GM08714 (cell line): Measurements from ENCODE around the gene DDAH1.
A peak's percentile ranks its signal among the peaks of the same experiment; 100 is the strongest.

Source experiments
- H3K4me3 ChIP-seq: fragments of 200-500 bp; sonication (Bioruptor generic); 2 replicates; pipeline ENCODE4 v1.5.1; 2014; ENCODE audit warnings: mild to moderate bottlenecking, low read length, inconsistent platforms
- ZNF274 ChIP-seq: IDR thresholded peaks from 2 replicates; pipeline ENCODE4 v1.6.1; 2012; ENCODE audit warnings: mild to moderate bottlenecking, low read depth, low read length

The DDAH1 gene

DNA sequence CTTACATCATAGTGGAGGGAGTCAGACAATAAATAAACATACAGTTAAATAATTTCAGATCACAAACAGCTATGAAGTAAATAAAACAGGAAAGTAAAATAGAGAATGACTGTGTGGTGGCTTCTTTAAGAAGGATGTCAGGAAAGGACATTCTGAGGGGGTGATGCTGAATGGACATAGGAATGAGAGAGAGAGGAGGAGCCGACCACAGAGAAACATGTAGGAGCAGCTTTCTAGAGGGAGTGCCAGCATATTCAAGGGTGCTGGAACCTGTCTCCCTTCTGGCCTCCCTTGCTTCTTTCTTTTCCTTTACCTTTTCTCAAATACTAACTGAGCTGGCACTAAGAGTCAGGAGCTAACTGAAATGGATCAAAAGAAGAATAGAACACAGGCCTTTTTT, 168.0 kb downstream of the DDAH1 start:
- no peak overlapping the region for H3K4me3 ChIP-seq
- no peak for TF ChIP-seq ZNF274

DNA sequence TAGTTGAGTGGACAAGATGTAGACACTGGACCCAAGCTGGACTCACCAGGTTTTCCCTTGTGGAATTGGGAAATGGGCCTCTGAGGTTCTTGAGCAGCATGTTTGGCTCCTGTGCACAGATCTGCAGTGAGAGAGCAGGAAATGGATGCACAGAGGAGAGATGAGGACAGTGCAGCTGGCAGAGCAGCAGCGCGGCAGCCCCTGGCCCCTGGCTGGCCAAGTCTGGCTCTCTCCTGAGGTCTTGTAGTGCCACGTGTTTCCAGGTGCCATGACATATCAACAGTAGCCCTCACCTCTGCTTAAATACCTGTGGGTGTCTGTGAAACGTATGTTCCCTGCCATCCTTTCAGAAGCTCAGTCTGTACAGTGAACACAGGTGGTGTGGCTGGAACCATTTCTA, 169.3 kb downstream of the DDAH1 start:
- no peak overlapping the region for H3K4me3 ChIP-seq
- TF ChIP-seq ZNF274, result no peak

DNA sequence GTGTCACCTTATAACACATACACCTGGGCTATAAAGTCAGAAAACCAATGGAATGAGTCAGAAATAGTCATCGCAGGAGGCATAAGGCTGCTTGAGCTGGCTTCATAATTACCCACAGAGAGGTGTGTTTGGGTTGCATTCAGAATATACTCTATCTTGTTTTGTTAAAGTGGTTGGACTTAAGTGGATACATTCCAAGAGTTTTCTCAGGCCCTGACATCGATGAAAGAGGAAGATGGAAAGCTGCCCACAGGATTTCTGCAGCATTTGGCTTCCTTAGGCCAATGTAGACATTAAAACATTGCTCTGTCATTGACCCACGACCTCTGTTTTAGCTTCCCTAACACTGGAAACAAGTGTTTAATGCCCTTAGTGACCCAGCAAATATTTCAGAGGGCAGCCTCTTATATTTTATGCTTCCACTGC, 169.9 kb downstream of the DDAH1 start:
- no peak overlapping the region for H3K4me3 ChIP-seq
- no peak for TF ChIP-seq ZNF274

DNA sequence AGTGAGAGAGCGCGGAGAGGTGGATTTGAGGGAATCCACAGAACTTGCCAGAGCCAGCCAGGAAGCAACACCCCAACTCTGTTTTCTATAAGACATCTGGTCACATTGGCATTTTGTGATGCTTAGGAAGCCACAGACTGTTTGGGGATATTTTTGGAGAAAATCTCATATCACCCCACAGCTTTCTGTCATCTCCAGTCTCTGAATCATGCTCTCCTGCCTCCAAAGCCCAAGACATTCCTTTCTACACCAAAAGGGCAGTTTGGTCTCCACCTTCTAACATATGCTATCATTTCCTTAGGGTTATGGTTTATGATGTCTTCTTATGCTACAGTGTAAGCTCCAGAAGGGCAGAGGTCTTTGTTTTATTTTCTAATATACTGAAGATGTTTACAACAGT, 174.1 kb downstream of the DDAH1 start:
- no peak for TF ChIP-seq ZNF274
- H3K4me3 ChIP-seq, result no peak overlapping the region

DNA sequence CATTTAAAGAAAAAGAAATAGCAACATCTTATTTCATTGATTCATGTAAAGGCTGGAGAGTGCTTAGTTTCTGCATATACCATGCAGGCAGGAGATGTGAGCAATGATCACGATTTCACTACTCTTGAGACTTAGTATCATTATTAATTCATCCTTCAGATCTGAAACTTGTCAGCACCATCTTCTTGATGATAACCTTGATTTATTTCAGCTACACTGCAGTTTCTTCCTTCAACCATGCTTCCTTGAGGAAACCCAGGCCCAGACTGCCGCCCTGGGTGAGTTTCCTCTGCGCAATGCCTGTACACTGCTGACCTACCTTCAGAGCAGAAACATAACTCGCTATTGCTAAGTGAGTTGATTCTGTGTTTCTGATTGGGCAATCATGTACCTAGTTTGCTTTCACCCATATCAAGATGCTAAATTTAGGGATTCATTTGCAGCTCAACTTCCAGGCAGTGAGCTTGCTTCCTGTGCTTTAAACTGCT, 175.1 kb downstream of the DDAH1 start:
- TF ChIP-seq ZNF274, result no peak
- no peak overlapping the region for H3K4me3 ChIP-seq

DNA sequence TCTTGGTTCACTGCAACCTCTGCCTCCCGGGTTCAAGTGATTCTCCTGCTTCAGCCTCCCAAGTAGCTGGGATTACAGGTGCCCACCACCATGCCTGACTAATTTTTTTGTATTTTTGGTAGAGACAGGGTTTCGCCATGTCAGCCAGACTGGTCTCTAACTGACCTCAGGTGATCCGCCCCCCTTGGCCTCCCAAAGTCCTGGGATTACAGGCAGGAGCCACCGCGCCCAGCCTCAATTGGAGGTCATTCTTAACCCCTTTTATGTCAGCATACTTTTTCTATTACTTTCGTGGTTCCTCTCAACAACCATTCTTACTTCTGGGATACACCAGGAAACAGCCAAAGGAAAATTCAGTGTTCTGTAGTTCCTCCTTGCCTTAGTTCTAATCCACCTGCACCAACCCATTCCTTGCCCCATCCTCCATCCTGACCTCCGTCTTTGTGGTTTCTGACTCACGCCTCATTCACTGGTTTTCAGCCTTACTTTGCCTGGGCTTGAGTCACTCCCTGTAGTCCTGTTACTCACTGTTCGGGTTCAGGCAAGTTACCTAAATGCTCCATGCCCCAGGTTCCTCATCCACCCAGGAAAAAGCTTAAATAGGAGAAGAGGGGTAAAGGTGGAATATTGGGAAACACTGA, 175.6 kb downstream of the DDAH1 start:
- no peak for TF ChIP-seq ZNF274
- H3K4me3 ChIP-seq, result no peak overlapping the region

DNA sequence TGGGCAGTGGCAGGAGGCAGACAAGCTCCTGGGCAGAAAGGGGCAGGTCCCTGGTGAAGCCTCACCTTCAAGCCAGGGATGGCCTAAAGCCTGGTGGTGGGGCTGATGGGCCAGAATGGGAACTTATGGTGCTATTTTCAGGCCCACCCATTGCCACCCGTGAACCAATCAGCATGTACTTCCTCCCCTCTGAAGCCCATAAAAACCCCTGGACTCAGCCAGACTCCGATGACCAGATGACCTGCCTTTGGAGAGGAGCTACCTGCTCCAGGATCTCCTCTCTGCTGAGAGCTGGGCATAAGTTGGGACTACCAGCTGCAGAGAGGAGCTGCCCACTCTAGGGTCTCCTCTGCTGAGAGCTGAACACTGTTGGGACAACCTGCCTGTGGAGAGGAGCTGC, 180.8 kb downstream of the DDAH1 start:
- no peak for TF ChIP-seq ZNF274
- H3K4me3 ChIP-seq, result no peak overlapping the region

DNA sequence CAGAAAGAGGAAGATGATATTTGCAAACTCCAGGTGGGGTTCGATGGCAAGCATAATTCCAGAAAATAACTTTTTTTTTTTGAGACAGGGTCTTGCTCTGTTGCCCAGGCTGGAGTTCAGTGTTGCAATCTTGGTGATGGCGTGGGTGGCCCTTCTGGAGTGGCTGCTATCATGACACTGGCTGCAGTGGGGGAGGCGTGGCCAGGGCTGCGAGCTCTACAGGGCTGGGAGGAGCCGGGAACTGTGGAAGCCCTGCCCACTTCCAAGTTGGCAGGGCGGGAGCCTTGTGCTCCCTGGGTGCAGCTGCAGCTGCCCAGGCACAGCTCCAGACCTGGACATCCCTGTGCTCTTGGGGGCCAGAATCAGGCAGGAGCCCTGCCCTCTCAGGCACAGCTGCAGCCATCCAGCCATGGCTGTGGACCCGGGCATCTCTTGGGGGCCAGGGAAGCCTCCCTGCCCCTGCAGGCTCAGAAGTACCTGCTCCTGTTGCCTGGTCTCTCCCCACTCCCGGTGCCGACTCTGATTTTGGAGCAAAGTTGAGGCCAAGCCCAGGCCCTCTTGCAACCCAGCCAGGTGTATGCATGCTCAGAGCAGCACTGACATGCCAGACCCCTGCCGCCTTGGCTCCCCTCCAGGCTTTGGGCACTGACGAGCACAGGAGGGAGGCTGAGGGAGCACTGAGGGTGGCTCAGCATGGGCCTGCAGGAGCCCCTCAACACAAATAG, 181.3 kb downstream of the DDAH1 start:
- TF ChIP-seq ZNF274, result no peak
- no peak overlapping the region for H3K4me3 ChIP-seq

DNA sequence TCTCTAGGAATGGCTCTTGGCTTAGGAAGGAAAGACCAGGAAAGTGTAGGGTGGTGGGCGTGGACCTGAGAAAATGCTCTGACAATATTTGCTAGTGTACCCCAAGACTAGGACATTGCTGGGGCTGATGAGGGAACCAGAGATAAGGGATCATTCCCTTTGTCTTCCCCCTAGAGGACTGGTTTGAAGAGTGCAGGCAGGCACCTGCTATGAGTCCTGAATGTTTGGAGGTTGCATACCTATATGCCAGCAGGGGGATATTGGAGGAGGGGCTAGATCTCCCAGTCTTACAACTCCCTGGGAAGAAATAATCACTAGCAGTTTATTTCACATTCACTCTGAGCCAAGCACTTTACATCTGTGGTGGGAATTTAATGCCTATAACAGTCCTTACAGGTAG, 182.5 kb downstream of the DDAH1 start:
- H3K4me3 ChIP-seq, result no peak overlapping the region
- no peak for TF ChIP-seq ZNF274

DNA sequence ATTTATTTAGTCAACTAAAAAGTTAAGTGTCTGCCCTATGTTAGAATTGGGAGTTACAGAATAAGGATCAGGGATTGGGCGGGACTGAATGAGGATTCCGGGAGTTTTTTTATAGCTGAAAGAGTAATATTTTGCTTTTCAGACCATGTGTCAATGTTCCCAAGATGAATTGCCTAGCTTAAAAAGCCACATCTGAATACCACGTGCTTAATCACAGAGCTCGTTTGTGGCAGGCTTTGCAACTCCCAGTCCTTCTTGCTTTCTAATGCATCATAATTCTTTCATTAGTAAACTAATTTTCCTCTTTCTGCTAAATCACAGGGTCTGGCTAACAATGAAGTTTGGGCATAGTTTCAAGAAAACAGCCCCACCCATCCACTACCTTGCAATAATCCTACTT, 184.3 kb downstream of the DDAH1 start:
- H3K4me3 ChIP-seq, result no peak overlapping the region
- no peak for TF ChIP-seq ZNF274

DNA sequence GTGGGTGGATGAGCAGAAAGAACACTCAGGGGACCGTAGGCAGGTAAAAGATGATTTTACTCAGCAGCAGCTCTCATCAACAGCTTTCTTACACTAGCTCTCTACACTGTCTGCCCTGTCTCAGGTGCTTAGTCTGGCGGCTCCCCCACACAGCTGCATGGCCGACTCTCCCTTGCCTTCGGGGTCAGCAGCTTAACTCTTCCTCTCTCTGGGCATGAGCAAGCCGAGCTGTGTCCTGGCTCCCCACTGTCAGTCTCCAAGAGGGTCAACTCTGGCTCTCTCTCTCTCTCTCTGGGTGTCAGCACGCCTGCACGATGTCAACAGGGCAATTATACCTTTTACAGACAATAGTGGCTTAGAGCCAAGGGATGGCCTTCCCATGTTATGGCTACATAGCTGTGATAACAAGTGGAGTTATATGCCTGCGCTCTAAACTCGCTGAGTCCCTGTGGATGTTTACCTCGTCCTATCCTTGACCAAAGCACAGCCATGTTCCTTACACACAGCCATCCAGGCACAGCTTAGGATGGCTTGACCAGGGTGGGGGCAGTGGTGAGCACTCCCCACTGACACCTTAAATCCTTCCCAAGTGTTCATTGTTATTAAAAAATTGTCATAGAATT, 185.4 kb downstream of the DDAH1 start:
- TF ChIP-seq ZNF274, result no peak
- H3K4me3 ChIP-seq, result no peak overlapping the region

DNA sequence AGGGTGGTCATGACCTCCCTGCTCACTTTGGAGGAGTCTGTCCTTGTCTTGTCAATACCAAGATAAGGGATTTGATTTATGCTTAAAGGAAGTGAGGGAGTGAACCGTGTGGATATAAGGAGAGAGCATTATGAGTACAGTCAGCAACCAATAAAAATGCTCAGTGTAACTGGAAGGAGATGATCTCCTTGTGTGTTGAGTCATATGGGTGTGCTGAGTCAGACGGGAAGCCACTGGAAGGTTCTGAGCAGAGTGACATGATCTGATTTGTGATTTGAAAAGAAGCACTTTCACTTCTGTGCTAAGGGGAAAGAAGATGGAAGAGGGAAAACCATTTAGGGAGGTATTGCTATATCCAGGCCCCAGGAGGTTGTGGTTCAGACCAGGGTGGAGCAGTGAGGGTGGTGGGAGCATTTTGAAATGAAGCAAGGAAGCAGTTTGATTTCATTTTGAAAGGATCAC, 186.1 kb downstream of the DDAH1 start:
- no peak overlapping the region for H3K4me3 ChIP-seq
- no peak for TF ChIP-seq ZNF274

DNA sequence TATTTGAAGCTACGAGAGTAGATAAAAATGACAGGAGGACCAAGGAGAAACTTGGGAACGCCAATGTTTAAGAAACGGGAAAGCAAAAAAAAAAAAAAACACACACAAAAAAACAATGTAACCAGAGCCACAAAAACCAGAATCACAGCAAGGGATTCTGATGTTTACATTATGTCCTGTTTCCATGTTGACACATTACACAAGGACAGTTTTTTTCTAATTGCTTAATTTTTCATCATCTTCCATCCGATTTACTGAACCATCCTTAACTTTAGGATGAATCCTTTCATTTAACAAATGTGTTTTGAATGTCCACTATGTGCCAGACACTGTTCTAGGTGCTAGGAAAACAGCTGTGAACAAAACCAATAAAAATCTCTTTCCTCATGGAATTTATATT, 187.2 kb downstream of the DDAH1 start:
- H3K4me3 ChIP-seq, result no peak overlapping the region
- TF ChIP-seq ZNF274, result no peak

DNA sequence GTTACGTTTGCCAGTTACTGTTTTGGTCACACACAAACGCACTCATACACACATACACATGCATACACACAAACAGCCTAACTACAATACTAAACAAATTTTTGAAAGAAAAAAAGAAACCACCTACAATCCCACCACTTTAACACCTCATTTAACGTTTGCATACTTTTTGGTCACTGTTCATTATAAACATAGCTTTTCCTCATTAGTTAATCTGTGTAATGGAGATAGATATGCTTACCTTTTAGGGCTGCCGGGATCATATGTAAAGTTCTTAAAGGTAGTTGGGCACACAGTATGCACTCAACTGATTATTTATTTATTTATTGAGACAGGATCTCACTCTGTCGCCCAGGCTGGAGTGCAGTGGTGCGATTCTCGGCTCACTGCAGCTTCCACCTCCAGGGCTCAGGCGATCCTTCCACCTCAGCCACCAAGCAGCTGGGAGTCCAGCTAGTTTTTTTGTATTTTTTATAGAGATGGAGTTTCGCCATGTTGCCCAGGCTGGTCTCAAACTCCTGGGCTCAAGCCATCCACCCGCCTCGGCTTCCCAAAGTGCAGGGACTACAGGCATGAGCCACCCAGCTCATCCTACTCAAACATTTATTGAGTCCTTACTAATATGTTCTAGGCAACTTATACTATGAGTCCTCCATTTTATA, 187.8 kb downstream of the DDAH1 start:
- TF ChIP-seq ZNF274, result no peak
- H3K4me3 ChIP-seq, result peak overlapping the region; percentile 57

DNA sequence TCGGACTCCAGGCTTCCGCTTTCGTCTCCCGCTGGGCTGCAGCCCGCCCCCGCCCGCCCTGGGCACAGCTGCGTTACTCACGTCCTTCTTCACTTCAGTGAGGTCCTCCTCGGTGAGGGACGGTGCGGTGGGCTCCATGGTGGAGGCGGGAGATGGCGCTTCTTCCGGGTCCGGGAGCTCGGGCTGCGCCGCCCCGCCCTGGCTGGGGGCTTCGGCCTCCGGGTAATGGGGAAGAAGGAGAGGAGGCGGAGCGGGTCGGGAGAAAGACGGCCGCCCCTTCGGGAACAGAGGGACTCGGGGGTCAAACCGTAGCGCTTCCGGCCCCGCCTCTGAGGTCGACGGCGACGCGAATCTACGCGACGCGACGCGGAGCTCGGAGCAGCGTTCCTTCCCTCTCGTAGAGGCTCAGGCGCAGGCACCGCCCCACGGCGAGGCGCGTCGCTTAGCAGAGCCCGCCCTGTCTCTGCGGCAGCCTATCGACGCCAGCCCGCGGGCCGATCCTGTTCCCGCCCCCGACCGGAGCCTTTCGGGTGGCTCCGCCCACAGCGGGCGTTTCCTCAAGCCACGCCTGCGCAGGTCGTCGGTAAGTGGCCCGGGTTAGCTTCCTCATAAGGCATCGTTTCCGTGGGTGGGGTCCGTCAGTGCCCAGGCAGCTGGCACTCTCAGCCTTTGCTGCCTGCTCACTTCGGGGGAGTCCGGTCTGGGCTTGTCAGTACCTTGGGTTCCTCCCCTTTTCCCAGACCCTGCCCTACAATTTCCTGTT, 188.6 kb downstream of the DDAH1 start, which contains the start of gene BCL10:
Gene BCL10 (minus strand): TSS at position 418 of the 763 bp plus-strand sequence. CDS start 280 bp downstream, at position 138.
- no peak for TF ChIP-seq ZNF274
- peak within 1 kb of the TSS; percentile 74 for H3K4me3 ChIP-seq
